GM11168 (cell line): ENCODE results near the gene BRD3.

Experiments used
- in situ Hi-C: fragments of 300-500 bp; cut with MboI; formaldehyde crosslinking; loops from one replicate; pipeline ENCODE4 v1.12.0; 2022; ENCODE audit warnings: low sequenced_read_pairs; ENCODE audit not compliant: unreplicated experiment

BRD3 gene

DNA sequence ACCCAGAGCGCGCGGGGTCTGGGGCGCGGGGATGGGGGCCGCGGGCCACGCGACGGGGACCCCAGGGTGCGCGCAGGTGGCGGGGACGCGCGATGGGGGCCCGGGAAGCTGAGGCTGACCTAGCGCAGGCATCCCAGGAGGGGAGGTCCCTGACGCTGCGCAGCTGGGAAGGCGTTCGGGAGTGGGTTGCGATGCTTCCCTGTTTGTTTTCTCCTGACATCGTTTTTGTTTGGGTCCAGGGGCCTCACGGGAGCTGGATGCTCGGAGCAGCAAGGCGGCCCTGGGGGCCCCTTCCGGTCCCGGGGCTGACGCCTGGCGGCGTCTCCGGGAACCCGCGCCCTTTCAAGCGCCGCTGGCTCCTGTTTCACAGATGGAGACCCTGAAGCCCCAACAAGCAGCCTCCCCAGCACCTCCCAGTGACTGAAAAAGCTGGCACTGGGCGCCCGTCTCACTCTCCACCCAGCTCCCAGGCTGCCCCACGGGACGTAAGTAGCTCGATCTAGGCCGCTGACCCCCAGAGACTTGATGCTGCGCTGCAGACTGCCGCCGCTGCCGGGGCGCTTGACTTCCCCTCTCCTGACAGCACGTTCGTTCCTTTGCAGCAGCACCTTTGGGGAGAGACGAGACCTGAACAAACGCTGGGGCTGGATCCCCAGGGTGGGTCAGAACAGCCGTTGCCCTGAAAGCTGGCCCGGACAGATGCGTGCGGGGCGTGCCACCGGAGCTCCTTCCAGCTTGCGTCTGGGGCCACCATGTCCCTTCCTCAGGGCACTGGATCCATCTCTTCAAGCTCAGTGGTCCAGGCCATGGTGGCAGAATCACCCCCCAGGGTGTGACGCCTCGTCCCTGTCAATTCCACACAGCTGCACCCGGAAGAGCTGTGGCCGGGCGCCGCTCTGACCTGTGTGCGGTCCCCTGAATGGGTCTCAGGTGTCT lies 42.0 kb downstream of the BRD3 start:
- in situ Hi-C loops: no loop called here

DNA sequence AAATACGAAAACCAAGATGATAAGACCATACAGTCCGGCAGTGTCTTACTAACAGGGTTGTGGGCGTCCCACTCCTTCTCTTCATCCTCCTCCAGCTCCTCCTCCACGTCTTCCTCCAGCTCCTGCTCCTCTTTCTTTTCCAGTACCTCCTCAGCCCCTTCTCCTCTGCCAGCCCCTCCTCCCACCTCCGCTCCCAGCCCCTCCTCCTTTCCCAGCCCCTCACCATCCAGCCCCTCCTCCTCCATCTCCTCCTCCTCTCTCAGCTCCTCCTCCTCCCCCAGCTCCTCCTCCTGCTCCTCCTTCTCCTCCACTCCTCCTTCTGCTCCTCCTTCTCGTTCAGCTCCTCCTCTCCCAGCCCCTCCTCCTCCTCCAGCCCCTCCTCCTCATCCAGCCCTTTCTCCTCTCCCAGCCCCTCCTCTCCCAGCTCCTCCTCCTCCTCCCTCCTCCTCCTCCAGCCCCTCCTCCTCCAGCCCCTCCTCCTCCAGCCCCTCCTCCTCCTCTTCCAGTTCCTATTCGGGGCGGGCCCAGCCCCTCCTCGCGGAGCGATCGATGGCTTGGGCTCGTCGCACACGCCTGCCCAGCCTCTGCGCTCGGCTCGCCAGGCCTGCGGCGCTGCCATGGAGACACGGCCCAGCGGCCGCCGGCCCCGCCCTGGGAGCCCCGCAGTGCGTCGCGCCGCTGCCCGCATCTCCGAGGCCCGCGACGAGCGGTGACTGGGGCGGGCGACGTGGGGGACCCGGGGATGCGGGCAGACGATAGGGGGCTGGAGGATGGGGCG lies 42.8 kb downstream of the BRD3 start, which contains the start of gene BRD3OS:
TSS of gene BRD3OS (plus strand) at position 654 of the 778 bp plus-strand sequence. CDS start 1,267 bp downstream, outside the sequence.
- in situ Hi-C loops: loop anchor here (25.0 kb wide), 1 partner anchor 488 kb away; the partner anchor contains the start of gene ADAMTSL2

DNA sequence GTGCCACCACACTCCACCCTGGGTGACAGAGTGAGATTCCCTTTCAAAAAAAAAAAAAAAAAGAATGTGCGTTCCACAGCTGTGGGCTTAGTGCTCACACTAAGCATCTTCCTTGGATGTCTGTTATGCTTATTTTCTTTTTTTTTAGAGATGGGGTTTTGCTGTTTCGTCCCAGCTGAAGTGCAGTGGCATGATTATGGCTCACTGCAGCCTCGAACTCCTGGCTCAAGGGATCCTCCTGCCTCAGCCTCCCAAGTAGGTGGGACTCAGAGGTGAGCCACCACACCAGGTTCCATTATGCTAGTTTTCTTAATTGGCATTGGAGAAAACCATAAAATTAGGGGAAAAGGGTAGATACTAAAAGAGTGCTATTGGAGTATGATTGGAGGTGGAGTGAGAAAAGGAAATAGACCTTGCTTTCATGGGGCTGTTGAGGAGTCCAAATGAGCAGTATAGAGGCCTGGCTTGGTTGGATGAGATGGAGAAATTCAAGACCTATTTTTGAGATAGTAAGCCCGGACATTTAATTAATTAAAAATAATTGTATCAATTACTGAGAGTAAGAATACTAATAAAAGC lies 43.5 kb downstream of the BRD3 start:
- in situ Hi-C loops: loop anchor here (25.0 kb wide), 1 partner anchor 487 kb away; the partner anchor contains the start of gene ADAMTSL2

DNA sequence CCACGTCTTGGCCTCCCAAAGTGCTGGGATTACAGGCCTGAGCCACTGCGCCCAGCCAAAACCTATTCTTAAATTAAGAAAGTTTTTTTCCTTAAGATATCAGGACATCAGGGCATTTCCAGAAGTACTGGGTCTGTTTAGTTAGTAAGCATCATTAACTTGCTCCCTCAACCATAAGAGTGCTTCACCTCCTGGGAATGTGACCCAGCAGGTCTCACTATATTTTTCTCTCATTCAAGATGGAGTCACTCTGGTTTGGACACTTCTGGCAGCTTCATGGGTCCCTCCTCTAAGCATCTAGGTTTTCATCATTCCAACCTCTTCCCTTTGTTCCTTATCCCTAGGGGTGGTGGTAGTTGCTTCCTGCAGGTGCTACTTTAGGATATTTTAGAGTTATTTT lies 52.9 kb downstream of the BRD3 start:
- in situ Hi-C loops: loop anchor here (25.0 kb wide), 1 partner anchor 478 kb away; the partner anchor contains the start of gene ADAMTSL2

DNA sequence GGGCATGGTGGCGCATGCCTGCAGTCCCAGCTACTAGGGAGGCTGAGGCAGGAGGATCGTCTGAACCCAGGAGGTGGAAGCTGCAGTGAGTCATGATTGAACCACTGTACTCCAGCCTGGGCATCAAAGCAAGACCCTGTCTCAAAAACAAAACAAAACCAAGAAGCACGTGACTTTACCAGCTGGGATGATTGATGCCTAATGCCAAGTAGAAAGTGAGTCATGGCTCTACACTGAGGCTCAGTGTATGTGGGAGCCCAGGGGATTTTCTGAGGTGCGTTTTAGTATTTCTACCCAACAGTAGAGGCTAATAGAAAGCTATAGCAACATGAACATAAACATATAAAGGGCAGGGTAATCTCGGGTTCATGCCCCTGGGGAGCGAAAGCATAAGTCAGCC lies 56.4 kb downstream of the BRD3 start:
- in situ Hi-C loops: loop anchor here (25.0 kb wide), 1 partner anchor 474 kb away; the partner anchor contains the start of gene ADAMTSL2

DNA sequence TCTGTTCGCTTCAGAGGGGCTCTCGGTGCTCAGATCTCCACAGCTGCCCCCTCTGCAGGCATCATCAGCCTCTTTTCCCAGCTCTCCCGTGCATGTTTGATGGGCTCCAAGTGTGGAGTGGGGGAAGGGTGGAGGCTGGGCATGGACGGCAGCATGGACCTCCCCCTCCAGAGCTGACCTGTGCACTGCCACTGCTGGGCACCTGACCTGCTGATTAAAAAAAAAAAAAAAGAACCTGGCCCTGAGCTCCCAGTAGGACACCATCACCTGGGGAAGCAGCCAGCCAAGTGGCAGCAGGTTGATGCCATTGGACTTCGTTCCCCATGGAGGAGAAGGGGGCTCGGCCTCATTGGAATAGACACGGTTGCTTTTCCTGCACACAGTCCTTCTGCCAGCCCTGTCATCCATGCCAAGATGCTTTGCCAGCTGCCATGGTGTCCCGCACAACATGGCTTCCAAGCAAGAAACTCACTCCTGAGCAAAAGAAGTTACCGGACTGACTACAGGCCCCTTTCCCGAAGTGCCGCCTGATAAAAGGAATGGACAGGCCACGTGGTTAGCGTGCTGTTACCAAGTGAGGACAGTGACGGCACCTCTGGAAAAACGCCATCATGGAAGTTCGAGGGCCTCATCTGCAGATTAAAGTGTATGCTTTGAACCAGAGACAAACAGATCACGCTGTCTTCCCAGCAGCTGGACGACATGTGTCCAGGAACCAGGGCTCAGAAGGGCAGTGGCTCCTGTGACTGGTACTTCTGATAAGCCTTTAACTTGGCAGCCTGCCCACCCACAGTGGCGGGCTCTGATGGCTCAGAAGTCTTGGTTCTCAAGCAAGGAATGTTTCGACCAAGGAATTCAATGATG lies 57.3 kb downstream of the BRD3 start:
- in situ Hi-C loops: loop anchor here (25.0 kb wide), 1 partner anchor 473 kb away; the partner anchor contains the start of gene ADAMTSL2

DNA sequence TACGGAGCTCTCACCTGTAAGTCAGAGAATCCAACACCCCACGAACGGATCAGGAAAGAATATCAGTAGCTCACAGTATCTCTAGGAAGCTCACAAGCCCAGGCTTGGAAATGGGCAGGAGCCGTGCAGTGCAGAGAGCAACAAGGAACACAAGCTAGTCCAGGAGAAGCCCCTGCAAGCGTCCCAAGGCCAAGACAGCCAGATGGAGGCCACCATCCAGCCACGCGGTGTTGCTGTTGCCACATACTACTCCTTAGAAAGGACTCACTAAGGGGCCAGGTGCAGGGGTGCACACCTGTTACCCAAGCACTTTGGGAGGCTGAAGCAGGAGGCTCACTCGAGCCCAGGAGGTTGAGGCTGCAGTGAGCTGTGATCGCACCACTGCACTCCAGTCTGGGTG lies 60.3 kb downstream of the BRD3 start:
- in situ Hi-C loops: loop anchor here (25.0 kb wide), 1 partner anchor 470 kb away; the partner anchor contains the start of gene ADAMTSL2

DNA sequence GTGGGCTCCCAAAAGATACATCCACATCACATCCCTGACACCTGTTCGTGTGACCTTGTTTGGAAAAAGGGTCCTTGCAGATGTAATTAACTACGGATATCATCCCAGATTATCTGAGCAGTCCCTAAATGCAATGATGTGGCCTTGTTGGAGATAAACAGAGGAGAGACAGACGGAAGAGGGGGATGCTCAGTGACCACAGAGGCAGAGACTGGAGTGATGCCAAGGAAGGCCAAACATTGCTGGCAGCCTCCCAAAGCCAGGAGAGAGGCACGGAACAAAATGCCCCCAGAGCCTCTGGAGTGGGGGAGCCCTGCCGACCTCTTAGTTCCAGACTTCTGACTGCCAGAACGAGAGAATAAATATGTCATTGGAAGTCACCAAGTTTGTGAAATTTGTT lies 60.7 kb downstream of the BRD3 start:
- in situ Hi-C loops: loop anchor here (25.0 kb wide), 1 partner anchor 470 kb away; the partner anchor contains the start of gene ADAMTSL2

DNA sequence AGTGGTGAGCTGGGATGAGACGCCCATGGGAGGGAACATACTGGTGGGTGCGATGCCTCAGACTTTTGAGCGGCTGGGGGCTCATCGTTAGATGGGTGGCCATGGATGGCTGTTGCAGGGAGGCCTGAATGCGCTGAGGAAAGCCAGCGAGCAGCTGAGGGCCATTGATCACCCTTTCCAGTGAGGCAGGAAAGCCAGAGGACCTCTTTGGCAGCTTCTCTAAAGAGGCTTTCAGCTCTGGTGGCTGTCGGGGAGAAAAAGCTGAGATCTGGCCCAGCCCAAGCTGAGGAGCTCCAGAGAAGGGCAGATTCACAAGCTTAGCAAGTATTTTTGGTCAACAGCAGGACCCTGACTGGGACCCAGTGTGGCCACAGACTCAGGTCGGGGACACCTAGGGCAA lies 62.4 kb downstream of the BRD3 start:
- in situ Hi-C loops: loop anchor here (25.0 kb wide), 1 partner anchor 468 kb away; the partner anchor contains the start of gene ADAMTSL2

DNA sequence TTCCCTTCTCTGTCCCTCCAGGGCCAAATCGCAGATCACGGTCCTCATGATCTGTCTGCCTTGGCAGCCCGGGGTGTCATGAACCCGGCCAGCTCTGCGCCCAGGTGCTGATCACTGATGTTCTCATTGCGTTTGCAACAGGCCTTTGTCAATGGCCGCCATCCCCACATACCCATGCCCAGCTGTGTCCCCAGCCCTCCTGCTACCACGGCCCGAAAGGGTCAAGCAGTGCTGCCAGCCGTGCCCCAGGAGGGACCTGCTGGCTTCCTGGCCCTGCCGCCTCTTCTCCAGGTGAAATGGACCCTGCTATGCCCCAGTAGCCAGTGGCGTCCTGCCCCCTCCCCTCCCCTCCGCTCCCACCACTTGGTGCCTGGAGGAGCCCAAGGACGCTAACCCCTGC lies 62.9 kb downstream of the BRD3 start:
- in situ Hi-C loops: loop anchor here (25.0 kb wide), 1 partner anchor 468 kb away; the partner anchor contains the start of gene ADAMTSL2

DNA sequence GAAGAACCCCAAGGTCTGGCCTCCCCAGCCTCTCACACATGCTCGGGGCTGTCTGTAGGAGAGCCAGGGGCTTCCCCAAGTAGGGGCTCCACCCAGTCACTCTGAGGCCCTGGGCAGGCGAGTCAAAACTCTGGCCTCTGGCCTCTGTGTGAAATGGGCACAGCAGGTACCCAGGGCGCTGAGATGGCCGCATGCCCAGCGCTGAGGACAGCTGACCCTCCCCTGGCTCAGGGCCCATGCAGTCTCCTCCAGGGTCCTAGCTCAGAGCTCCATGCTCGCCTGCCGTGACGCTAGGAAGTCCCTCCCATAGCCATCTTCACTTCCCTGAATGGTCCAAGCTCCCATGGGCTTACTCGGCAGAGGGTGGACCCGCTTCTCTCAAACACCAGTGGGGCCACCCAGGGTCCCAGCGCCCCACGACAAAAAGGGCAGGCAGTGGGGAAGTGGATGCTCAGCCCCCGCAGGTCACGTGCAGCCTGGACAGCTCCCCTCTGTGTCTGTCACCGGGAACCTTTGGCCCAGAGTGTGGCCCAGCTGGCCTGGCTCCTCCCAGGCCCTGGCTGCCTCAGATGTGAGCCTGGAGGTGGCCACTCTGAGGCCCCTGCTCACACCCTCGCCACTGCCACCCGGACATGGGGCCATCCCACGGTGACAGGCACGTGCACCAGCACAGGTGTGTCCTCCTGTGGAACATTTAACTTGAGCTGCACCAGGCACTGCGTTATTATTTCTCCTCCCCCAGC lies 63.5 kb downstream of the BRD3 start:
- in situ Hi-C loops: loop anchor here (25.0 kb wide), 1 partner anchor 467 kb away; the partner anchor contains the start of gene ADAMTSL2

DNA sequence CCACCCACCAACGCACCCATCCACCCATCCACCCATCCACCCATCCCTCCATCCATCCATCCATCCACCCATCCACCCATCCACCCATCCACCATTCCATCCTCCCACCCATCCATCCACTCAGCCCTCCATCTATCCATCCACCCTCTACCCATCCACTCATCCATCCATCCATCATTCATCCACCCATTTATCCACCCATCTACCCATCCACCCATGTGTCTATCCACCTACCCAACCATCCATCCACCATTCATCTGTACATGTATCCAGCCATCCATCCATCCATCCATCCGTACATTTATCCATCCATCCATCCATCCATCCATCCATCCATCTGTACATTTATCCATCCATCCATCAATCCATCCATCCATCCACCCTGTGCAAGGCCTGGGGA lies 64.6 kb downstream of the BRD3 start:
- in situ Hi-C loops: loop anchor here (25.0 kb wide), 1 partner anchor 466 kb away; the partner anchor contains the start of gene ADAMTSL2

DNA sequence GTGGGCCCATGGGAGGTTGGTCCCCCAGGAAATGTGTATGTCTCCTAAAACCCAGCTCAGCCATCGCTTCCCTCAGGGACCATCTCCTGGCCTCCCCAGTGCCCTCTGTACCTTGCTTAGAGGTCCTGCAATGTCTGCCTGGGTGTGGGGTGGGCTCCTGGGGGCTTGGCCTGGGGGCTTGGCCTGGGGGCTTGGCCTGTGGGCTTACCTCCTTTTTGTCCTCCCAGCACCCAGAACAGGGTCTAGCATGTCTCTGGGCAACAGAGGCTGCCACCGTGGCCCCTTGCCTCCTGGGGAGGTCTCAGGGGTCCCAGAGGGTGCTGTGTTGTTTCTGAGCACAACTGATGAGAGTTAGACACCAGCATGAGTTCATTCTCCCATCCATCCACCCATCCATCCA lies 65.0 kb downstream of the BRD3 start:
- in situ Hi-C loops: loop anchor here (25.0 kb wide), 1 partner anchor 465 kb away; the partner anchor contains the start of gene ADAMTSL2

DNA sequence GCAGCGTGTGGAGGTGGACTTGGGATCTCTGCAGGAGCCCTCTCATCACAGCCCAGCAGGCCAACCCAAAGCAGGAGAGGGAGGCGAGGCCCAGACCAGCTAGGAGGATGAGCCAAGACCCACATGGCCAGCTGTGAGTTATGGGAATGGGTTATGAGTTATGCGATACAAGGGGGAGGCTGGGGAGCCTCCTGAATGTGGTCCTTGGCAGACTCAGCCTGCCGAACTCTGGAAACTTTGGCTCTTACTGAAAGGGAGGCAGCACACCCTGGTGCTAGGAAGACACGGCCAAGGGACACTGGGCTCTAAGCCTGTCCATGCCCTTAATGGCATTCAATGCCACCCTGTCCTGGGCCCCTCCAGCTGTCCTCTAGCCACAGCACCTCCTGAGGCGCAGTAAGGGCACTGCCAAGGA lies 68.0 kb downstream of the BRD3 start:
- in situ Hi-C loops: loop anchor here (25.0 kb wide), 1 partner anchor 463 kb away; the partner anchor contains the start of gene ADAMTSL2

DNA sequence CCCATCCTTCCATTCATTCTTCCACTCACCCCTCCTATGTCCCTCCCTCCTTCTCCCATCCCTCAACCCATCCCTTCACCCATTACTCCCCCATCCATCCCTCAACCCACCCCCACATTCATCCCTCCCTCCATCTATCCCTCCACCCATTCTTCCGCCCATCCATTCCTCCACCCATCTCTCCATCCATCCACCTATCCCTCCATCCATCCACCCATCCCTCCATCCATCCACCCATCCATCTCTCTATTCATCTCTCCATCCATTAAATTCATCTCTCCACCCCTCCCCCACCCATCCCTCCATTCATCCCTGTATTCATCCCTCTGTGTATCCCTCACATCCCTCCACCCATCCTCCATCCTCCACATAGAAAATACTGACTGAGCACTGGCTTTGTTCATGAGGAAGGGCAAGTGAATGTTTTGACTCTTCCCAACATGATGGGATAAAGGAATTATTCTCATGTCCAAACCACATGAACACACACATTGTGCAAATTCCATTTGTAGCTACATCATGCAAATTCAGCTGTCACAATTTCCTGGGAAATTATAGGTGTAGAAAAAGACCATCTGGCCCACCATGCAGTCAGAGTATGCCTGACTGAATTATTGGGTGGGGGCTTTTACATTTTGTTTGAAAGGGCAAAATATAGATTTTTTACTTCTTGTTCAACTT lies 68.8 kb downstream of the BRD3 start:
- in situ Hi-C loops: no loop called here

DNA sequence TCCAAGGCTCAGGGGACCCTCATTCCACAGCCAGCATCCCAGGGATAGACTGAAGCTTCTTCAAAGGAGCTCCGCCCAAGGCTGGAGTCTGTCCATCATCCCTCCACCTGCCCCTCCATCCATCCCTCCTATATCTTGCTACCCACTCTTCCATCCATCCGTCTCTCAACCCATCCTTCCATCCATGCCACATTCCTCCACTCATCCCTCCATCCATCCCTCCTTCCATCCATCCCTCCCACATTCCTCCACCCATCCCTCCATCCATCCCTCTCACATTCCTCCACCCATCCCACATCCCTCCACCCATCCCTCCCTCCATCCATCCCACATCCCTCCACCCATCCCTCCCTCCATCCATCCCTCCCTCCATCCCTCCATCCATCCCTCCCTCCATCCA lies 70.2 kb downstream of the BRD3 start:
- in situ Hi-C loops: no loop called here
